Ovary (tissue), 3 donors: ENCODE measurements around the gene SPTSSB.

ENCODE experiments used
- CTCF ChIP-seq, 3 donors: fragments of 450-650 bp in 2 of 3; fragments of 200-600 bp in 1 of 3; IDR thresholded peaks; one replicate each; pipeline versions ENCODE4 v1.5.1 to v1.8.0; 2016 to 2022; ENCODE audit warnings: antibody characterized with exemption in 3 of 3, mild to moderate bottlenecking in 1 of 3
- EP300 ChIP-seq: sonication (generic); formaldehyde crosslinking; IDR thresholded peaks from one replicate; pipeline ENCODE4 v1.6.1; 2017; ENCODE audit warnings: antibody characterized with exemption
- POLR2A ChIP-seq: fragments of 450-650 bp; IDR thresholded peaks from one replicate; pipeline ENCODE4 v1.6.1; 2017; ENCODE audit warnings: antibody characterized with exemption, mild to moderate bottlenecking, moderate library complexity
- donor health status: DM: no; HTN: no; CAD: no.

- TF ChIP-seq CTCF (IDR thresholded peaks at IDR 0.05) (no peak), POLR2A (no peak), EP300 (no peak)
Observed at GRCh38 chr3:161406594-161407555, 35.6 kb upstream of the SPTSSB start.
